SU-DHL-6 (cell line): ENCODE results near the gene BEAN1.

ENCODE experiments used
- H2AFZ ChIP-seq: fragments of 200-600 bp; sonication (generic); 2 replicates; pipeline ENCODE4 v1.6.1; 2014; ENCODE audit warnings: low read depth, mild to moderate bottlenecking, moderate library complexity, mixed read lengths, antibody characterized with exemption, low read length; ENCODE audit not compliant: severe bottlenecking
- H3F3A ChIP-seq: fragments of 200-600 bp; shearing (Covaris generic); 2 replicates; pipeline ENCODE4 v1.6.0; 2016; ENCODE audit warnings: antibody characterized with exemption, mild to moderate bottlenecking; ENCODE audit not compliant: insufficient read depth
- H3K27ac ChIP-seq: fragments of 200-600 bp; sonication (generic); 2 replicates; pipeline ENCODE4 v1.5.1; 2016; ENCODE audit warnings: low read depth, mild to moderate bottlenecking, low read length, moderate library complexity, mixed read lengths
- H3K27me3 ChIP-seq: fragments of 200-600 bp; sonication (generic), shearing (Covaris generic); 2 replicates; pipeline ENCODE4 v1.6.0; 2014; ENCODE audit warnings: mild to moderate bottlenecking, low read length
- H3K36me3 ChIP-seq: fragments of 200-600 bp; sonication (generic); 2 replicates; pipeline ENCODE4 v1.6.1; 2014; ENCODE audit warnings: mild to moderate bottlenecking, low read length, mixed read lengths
- H3K4me2 ChIP-seq: fragments of 300-600, 200-600 bp; shearing (Covaris generic), sonication (generic); 2 replicates; pipeline ENCODE4 v1.6.0; 2014; ENCODE audit warnings: low read length, low read depth, mild to moderate bottlenecking; ENCODE audit not compliant: poor library complexity, severe bottlenecking
- H3K4me3 ChIP-seq: fragments of 200-600 bp; sonication (generic); 2 replicates; pipeline ENCODE4 v1.5.1; 2014; ENCODE audit warnings: antibody characterized with exemption, low read length, mild to moderate bottlenecking, mixed read lengths; ENCODE audit not compliant: insufficient read depth, poor library complexity, severe bottlenecking
- H3K79me2 ChIP-seq: fragments of 200-600 bp; sonication (generic); 2 replicates; pipeline ENCODE4 v1.6.1; 2014; ENCODE audit warnings: mild to moderate bottlenecking, low read length, moderate library complexity; ENCODE audit not compliant: insufficient read depth
- H3K9ac ChIP-seq: fragments of 200-600 bp; sonication (generic); 2 replicates; pipeline ENCODE4 v1.7.0; 2014; ENCODE audit warnings: mild to moderate bottlenecking, low read length
- H3K9me2 ChIP-seq: fragments of 200-600 bp; sonication (generic); replicated peaks from 2 replicates; pipeline ENCODE4 v1.6.1; 2014; ENCODE audit warnings: low read length; ENCODE audit not compliant: insufficient read depth
- H3K9me3 ChIP-seq: fragments of 200-600 bp; sonication (generic); 2 replicates; pipeline ENCODE4 v1.6.1; 2014; ENCODE audit warnings: low read length, mixed read lengths; ENCODE audit not compliant: insufficient read depth
- H4K20me1 ChIP-seq: fragments of 200-600 bp; sonication (generic); 2 replicates; pipeline ENCODE4 v1.6.1; 2014; ENCODE audit warnings: low read depth, mild to moderate bottlenecking, antibody characterized with exemption, low read length, moderate library complexity, mixed read lengths
- CTCF ChIP-seq: fragments of 200-600 bp; sonication (generic); IDR thresholded peaks from one replicate; pipeline ENCODE4 v1.5.1; 2017; ENCODE audit warnings: antibody characterized with exemption, mild to moderate bottlenecking, low read length, moderate library complexity; ENCODE audit not compliant: insufficient read depth, poor library complexity, severe bottlenecking
- EZH2phosphoT487 ChIP-seq: fragments of 200-600 bp; sonication (generic), shearing (Covaris generic); conservative IDR thresholded peaks from 2 replicates; pipeline ENCODE4 v1.6.1; 2018; ENCODE audit warnings: mild to moderate bottlenecking, antibody characterized with exemption, low read length, moderate library complexity, mixed read lengths

Gene BEAN1

GRCh38 chr16:66469947-66470546, 43.0 kb downstream of the BEAN1 start:
- H3F3A ChIP-seq = no peaks in the 10 kb centered on the region
- H3K9me2 ChIP-seq = no peaks in the 10 kb centered on the region
- no peak for TF ChIP-seq CTCF
- TF ChIP-seq EZH2phosphoT487 = no peak
- H3K79me2 ChIP-seq = no peaks in the 10 kb centered on the region
- H2AFZ ChIP-seq = no peak overlapping the region
- H3K4me3 ChIP-seq = no peak overlapping the region
- no peaks in the 10 kb centered on the region for H3K9me3 ChIP-seq
- no peaks in the 10 kb centered on the region for H3K27me3 ChIP-seq
- H3K4me2 ChIP-seq = no peak overlapping the region
- no peaks in the 10 kb centered on the region for H3K36me3 ChIP-seq
- H3K9ac ChIP-seq = no peak overlapping the region
- H4K20me1 ChIP-seq = no peaks in the 10 kb centered on the region
- H3K27ac ChIP-seq = no peak overlapping the region

GRCh38 chr16:66470556-66470955, 43.5 kb downstream of the BEAN1 start:
- Histone ChIP-seq H3K9me2 (no peaks in the 10 kb centered on the region), H3K36me3 (no peaks in the 10 kb centered on the region), H3K27ac (no peak overlapping the region), H3K9ac (no peak overlapping the region), H3K4me3 (no peak overlapping the region), H4K20me1 (no peaks in the 10 kb centered on the region), H3F3A (no peaks in the 10 kb centered on the region), H3K9me3 (no peaks in the 10 kb centered on the region), H3K27me3 (no peaks in the 10 kb centered on the region), H2AFZ (no peak overlapping the region), H3K79me2 (no peaks in the 10 kb centered on the region), H3K4me2 (no peak overlapping the region)
- TF ChIP-seq CTCF (no peak), EZH2phosphoT487 (no peak)

GRCh38 chr16:66471264-66471663, 44.2 kb downstream of the BEAN1 start:
- Histone ChIP-seq H4K20me1 (no peaks in the 10 kb centered on the region), H3K9ac (no peak overlapping the region), H3K27me3 (no peaks in the 10 kb centered on the region), H3K27ac (no peak overlapping the region), H3K4me2 (no peak overlapping the region), H3K9me2 (no peaks in the 10 kb centered on the region), H3F3A (no peaks in the 10 kb centered on the region), H3K4me3 (no peak overlapping the region), H3K9me3 (no peaks in the 10 kb centered on the region), H3K36me3 (no peaks in the 10 kb centered on the region), H2AFZ (no peak overlapping the region), H3K79me2 (no peaks in the 10 kb centered on the region)
- no peak for TF ChIP-seq EZH2phosphoT487

- Histone ChIP-seq H3F3A (no peaks in the 10 kb centered on the region), H3K9me3 (no peaks in the 10 kb centered on the region), H3K4me2 (no peak overlapping the region), H4K20me1 (no peaks in the 10 kb centered on the region), H3K79me2 (no peaks in the 10 kb centered on the region), H3K27me3 (no peaks in the 10 kb centered on the region), H3K9me2 (no peaks in the 10 kb centered on the region), H3K27ac (no peak overlapping the region), H2AFZ (no peak overlapping the region), H3K9ac (no peak overlapping the region), H3K36me3 (no peaks in the 10 kb centered on the region), H3K4me3 (no peak overlapping the region)
- no peak for TF ChIP-seq CTCF
- TF ChIP-seq EZH2phosphoT487 = no peak
Observed at GRCh38 chr16:66471716-66472393, 44.8 kb downstream of the BEAN1 start.
